B cell (primary cell): Measurements from ENCODE around the gene ELFN1.

Experiments used
- CTCF ChIP-seq: fragments of 200-600 bp; IDR thresholded peaks from one replicate; pipeline ENCODE4 v1.8.0; 2022; ENCODE audit warnings: antibody characterized with exemption, mild to moderate bottlenecking
- EZH2 ChIP-seq: IDR thresholded peaks from 2 replicates; pipeline ENCODE4 v1.6.1; 2012; ENCODE audit warnings: borderline replicate concordance, low read depth, mild to moderate bottlenecking, moderate library complexity, low read length; ENCODE audit not compliant: insufficient read depth, poor library complexity, severe bottlenecking

GRCh38 chr7:1693991-1694524, 24.0 kb downstream of the ELFN1 start:
- TF ChIP-seq CTCF = no peak
- no peak for TF ChIP-seq EZH2
